GM12872 (cell line): ENCODE results near the gene CMTM8.

Experiments used
- CTCF ChIP-seq: IDR thresholded peaks from 3 replicates; pipeline ENCODE4 v1.5.1; 2011; ENCODE audit warnings: low read depth, mild to moderate bottlenecking, low read length, moderate library complexity; ENCODE audit not compliant: insufficient read depth

The CMTM8 gene

GRCh38 chr3:32290619-32291018, 52.1 kb downstream of the CMTM8 start:
- no peak for TF ChIP-seq CTCF

- TF ChIP-seq CTCF: no peak
These were observed 53.8 kb downstream of the CMTM8 start for GRCh38 chr3:32292085-32292796.

GRCh38 chr3:32293903-32294302, 55.4 kb downstream of the CMTM8 start:
- no peak for TF ChIP-seq CTCF

GRCh38 chr3:32296251-32297204, 58.0 kb downstream of the CMTM8 start:
- peak; percentile 94 for TF ChIP-seq CTCF

- no peak for TF ChIP-seq CTCF
These were observed 58.9 kb downstream of the CMTM8 start for GRCh38 chr3:32297366-32297765.

GRCh38 chr3:32301426-32301825, 62.9 kb downstream of the CMTM8 start:
- TF ChIP-seq CTCF: no peak

GRCh38 chr3:32302601-32303398, 64.3 kb downstream of the CMTM8 start:
- TF ChIP-seq CTCF: no peak
